HFF-Myc (cell line): ENCODE data around the gene MORN4.

ENCODE experiments used
- DNase-seq: peaks from one replicate; pipeline ENCODE4 v3.0.0-alpha.2; 2011; ENCODE audit warnings: low read depth; ENCODE audit errors: extremely low read depth
- H3K4me3 ChIP-seq: replicated peaks from 2 replicates; pipeline ENCODE4 v1.5.1; 2011; ENCODE audit warnings: low read depth, mild to moderate bottlenecking, control low read depth, low read length
- CTCF ChIP-seq: IDR thresholded peaks from 2 replicates; pipeline ENCODE4 v1.5.1; 2012; ENCODE audit warnings: mild to moderate bottlenecking, low read depth, low read length, control low read depth; ENCODE audit errors: missing control alignments

The MORN4 gene

GRCh38 chr10:97597778-97598177 is 35.5 kb downstream of the MORN4 start:
- no peak for DNase-seq
- TF ChIP-seq CTCF, result no peak
- no peak overlapping the region for H3K4me3 ChIP-seq

- DNase-seq, result peak; percentile 48
- no peak for TF ChIP-seq CTCF
- H3K4me3 ChIP-seq, result no peak overlapping the region
Observed at GRCh38 chr10:97596101-97597082, 36.9 kb downstream of the MORN4 start.

GRCh38 chr10:97593421-97593820 is 39.9 kb downstream of the MORN4 start:
- H3K4me3 ChIP-seq, result no peak overlapping the region
- no peak for TF ChIP-seq CTCF
- DNase-seq, result no peak

- H3K4me3 ChIP-seq, result no peak overlapping the region
- no peak for TF ChIP-seq CTCF
- no peak for DNase-seq
Observed at GRCh38 chr10:97590748-97591495, 42.4 kb downstream of the MORN4 start.

- no peak for TF ChIP-seq CTCF
- no peak overlapping the region for H3K4me3 ChIP-seq
- DNase-seq, result no peak
Observed at GRCh38 chr10:97590082-97590747, 43.1 kb downstream of the MORN4 start.

DNA sequence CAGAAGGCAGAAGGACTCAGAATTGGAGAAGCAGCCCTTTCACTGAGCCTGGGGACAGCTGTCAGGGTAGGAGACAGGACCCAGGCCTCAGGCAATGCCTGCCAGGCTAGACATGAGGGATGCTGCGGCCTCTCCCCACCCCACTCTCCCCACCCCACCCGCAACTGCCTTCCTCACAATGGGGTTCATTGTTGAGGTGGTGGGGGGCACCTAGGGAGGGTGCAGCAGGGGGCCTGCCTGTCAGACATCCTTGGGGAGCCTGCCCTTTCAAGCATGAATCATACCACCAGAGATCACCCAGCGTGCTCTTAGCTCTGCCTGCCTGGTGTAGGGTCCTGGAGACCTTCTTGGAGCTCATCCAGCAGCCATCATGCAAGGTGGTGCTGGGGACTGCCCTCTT is 43.8 kb downstream of the MORN4 start, which contains the start of gene C10orf62:
C10orf62 (plus strand) TSS at position 243 of the 400 bp plus-strand sequence. CDS start 177 bp downstream, outside the sequence.
- no peak for DNase-seq
- no peak for TF ChIP-seq CTCF
- H3K4me3 ChIP-seq, result no peak within 1 kb of the TSS
